ENCODE data around the gene SULT2A1. TPM values are rescaled to one million over a fixed set of nuclear protein-coding genes. Genes with fewer than 3 reads are reported as not detected.

Gene SULT2A1
- total and polyA plus RNA-seq, 10 donors: 0.19 TPM; not detected in 9

DNA sequence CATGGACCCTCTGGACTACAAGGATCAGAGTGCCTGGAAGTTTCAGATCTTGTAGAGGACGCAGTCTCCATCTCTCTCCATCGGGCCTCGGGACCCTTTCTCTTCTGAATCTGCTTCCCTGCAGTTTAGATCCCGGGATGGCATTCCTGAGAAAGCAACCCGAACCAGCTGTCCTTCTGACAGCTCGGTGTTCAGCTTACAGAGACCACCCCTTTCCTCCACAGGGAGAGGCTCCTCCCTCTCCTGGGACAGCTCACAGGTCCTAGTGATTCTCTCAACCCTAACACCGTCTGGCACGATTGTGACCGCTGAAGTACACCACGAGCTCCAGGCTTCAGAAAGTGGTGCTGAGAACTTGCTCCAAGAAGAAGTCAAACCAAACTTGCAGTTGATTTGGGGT, 46.2 kb downstream of the SULT2A1 start:
- H3K36me3 ChIP-seq: no peaks in the 10 kb centered on the region
- no peaks in the 10 kb centered on the region for H3K4me1 ChIP-seq
- DNase-seq: no peak
- no peaks in the 10 kb centered on the region for H3K9me3 ChIP-seq
- no peak overlapping the region for H3K27ac ChIP-seq
- no peak overlapping the region for H3K4me3 ChIP-seq
- WGBS, 5 donors: 30 to 45% (median 40%) methylated on average over 10 of the region's 10 CpGs
- H3K27me3 ChIP-seq (replicated peaks in 1 of 7): peaks cover 0 to 50% (median 0%) of the 10 kb centered on the region in 7 donors
- intact Hi-C loops (cut with DNase I; ENCODE audit: low total_unique reads): no loop called here
- TF ChIP-seq POLR2AphosphoS5 (IDR thresholded peaks at IDR 0.05) (no peak), POLR2A (IDR thresholded peaks at IDR 0.05) (no peak)
- TF ChIP-seq, protein P1, sequence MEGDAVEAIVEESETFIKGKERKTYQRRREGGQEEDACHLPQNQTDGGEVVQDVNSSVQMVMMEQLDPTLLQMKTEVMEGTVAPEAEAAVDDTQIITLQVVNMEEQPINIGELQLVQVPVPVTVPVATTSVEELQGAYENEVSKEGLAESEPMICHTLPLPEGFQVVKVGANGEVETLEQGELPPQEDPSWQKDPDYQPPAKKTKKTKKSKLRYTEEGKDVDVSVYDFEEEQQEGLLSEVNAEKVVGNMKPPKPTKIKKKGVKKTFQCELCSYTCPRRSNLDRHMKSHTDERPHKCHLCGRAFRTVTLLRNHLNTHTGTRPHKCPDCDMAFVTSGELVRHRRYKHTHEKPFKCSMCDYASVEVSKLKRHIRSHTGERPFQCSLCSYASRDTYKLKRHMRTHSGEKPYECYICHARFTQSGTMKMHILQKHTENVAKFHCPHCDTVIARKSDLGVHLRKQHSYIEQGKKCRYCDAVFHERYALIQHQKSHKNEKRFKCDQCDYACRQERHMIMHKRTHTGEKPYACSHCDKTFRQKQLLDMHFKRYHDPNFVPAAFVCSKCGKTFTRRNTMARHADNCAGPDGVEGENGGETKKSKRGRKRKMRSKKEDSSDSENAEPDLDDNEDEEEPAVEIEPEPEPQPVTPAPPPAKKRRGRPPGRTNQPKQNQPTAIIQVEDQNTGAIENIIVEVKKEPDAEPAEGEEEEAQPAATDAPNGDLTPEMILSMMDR (IDR thresholded peaks at IDR 0.05 in 8 of 11, conservative IDR thresholded peaks at IDR 0.05 in 3 of 11): no peak

DNA sequence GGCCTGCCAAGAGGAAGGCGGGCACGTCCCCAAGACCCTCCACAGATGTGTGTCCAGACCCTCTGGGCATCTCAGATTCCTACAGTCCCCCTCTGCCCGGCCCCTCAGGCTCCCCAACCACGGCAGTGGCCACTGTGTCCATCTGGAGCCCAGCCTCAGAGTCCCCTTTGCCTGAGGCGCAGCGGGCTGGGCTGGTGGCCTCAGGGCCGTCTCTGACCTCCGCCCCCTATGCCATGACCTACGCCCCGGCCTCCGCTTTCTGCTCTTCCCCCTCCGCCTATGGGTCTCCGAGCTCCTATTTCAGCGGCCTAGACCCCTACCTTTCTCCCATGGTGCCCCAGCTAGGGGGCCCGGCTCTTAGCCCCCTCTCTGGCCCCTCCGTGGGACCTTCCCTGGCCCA, 46.7 kb downstream of the SULT2A1 start:
- TF ChIP-seq POLR2A (IDR thresholded peaks at IDR 0.05) (no peak), POLR2AphosphoS5 (IDR thresholded peaks at IDR 0.05) (no peak)
- TF ChIP-seq, protein P1 (IDR thresholded peaks at IDR 0.05 in 8 of 11, conservative IDR thresholded peaks at IDR 0.05 in 3 of 11): no peak
- intact Hi-C loops (cut with DNase I; ENCODE audit: low total_unique reads): no loop called here
- peaks cover 0 to 48% (median 0%) of the 10 kb centered on the region in 7 donors for H3K27me3 ChIP-seq (replicated peaks in 1 of 7)
- no peaks in the 10 kb centered on the region for H3K36me3 ChIP-seq
- H3K4me1 ChIP-seq: no peaks in the 10 kb centered on the region
- WGBS, 5 donors: 73 to 83% (median 76%) methylated on average over 14 to 16 of the region's 16 CpGs
- DNase-seq: no peak
- no peak overlapping the region for H3K4me3 ChIP-seq
- H3K9me3 ChIP-seq: no peaks in the 10 kb centered on the region
- no peak overlapping the region for H3K27ac ChIP-seq

DNA sequence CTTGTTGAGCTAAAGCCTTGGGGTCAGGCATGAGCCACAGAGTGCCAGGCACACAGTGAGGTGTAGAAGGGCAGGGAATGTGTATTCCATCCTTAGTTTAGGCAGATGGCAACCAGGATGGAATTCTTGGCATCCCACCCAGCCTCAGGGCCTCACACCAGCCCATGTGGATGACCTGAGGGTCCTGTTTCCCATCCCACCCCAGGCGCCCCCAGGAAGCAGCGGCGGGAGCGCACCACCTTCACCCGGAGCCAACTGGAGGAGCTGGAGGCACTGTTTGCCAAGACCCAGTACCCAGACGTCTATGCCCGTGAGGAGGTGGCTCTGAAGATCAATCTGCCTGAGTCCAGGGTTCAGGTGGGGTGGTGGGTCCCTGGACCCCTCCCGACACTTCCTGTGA, 50.1 kb downstream of the SULT2A1 start:
- Histone ChIP-seq H3K27me3 (replicated peaks in 1 of 7) (peaks cover 0 to 40% (median 0%) of the 10 kb centered on the region in 7 donors), H3K27ac (no peak overlapping the region), H3K36me3 (no peaks in the 10 kb centered on the region), H3K4me1 (no peaks in the 10 kb centered on the region), H3K4me3 (no peak overlapping the region), H3K9me3 (no peaks in the 10 kb centered on the region)
- no peak for DNase-seq
- no peak for TF ChIP-seq POLR2AphosphoS5 (IDR thresholded peaks at IDR 0.05)
- no peak for TF ChIP-seq POLR2A (IDR thresholded peaks at IDR 0.05)
- TF ChIP-seq, protein P1 (IDR thresholded peaks at IDR 0.05 in 8 of 11, conservative IDR thresholded peaks at IDR 0.05 in 3 of 11): no peak
- intact Hi-C loops (cut with DNase I; ENCODE audit: low total_unique reads): no loop called here
- 78 to 100% (median 81%) methylated on average over 1 to 8 of the region's 8 CpGs for WGBS, 5 donors

DNA sequence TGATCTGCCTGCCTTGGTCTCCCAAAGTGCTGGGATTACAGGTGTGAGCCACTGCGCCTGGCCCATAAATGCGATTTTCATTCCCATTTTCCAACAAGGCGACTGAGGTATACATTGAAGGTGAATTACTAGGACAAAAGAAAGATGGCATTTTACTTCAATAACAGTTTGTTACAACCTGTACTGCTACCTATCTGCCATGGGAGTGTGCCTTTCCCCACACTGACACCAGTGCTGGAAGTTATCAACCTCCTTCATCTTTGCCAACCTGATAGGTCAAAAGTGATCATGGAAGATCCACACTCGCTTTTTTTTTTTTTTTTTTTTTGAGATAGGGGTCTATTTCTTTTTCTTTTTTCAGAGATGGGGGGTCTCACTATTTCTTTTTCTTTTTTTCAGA, 53.4 kb downstream of the SULT2A1 start:
- Histone ChIP-seq H3K4me1 (no peaks in the 10 kb centered on the region), H3K9me3 (no peaks in the 10 kb centered on the region), H3K27ac (no peak overlapping the region), H3K27me3 (replicated peaks in 1 of 7) (peaks cover 0 to 38% (median 0%) of the 10 kb centered on the region in 7 donors), H3K36me3 (no peaks in the 10 kb centered on the region), H3K4me3 (no peak overlapping the region)
- 67 to 95% (median 88%) methylated on average over 4 of the region's 4 CpGs for WGBS, 5 donors
- TF ChIP-seq POLR2A (IDR thresholded peaks at IDR 0.05): no peak
- TF ChIP-seq POLR2AphosphoS5 (IDR thresholded peaks at IDR 0.05): no peak
- TF ChIP-seq, protein P1 (IDR thresholded peaks at IDR 0.05 in 8 of 11, conservative IDR thresholded peaks at IDR 0.05 in 3 of 11): no peak
- no peak for DNase-seq
- intact Hi-C loops (cut with DNase I; ENCODE audit: low total_unique reads): no loop called here

Measured in spleen (tissue), 11 donors.